Calu3 (cell line): ENCODE measurements around the gene PLXNB2. TPM values are rescaled to one million over a fixed set of nuclear protein-coding genes. Genes with fewer than 3 reads are reported as not detected.

Experiments
- BruUV-seq: library from RNA; stranded (reverse); fragments of 400-500 nt; replicated peaks from 2 replicates; lab custom pipeline; 2021; lab: Mats Ljungman, UMichigan
- CTCF ChIA-PET: fragments of 300-600 bp; sonication (Branson Sonifier 250); formaldehyde crosslinking; loops from one replicate; lab custom pipeline; 2022; ENCODE audit warnings: antibody characterized with exemption; lab: Charles Lee
- DNase-seq: peaks from one replicate; pipeline ENCODE4 v3.0.0; 2022
- H3K27ac Mint-ChIP-seq: one replicate; pipeline ENCODE4 v1.8.0; 2022; ENCODE audit warnings: mixed read lengths; ENCODE audit not compliant: unreplicated experiment
- H3K27me3 Mint-ChIP-seq: one replicate; pipeline ENCODE4 v1.8.0; 2022; ENCODE audit warnings: mixed read lengths; ENCODE audit not compliant: unreplicated experiment
- H3K36me3 Mint-ChIP-seq: one replicate; pipeline ENCODE4 v1.8.0; 2022; ENCODE audit warnings: mild to moderate bottlenecking, moderate library complexity, mixed read lengths; ENCODE audit not compliant: insufficient read depth, unreplicated experiment
- H3K4me1 Mint-ChIP-seq: one replicate; pipeline ENCODE4 v1.8.0; 2022; ENCODE audit warnings: mild to moderate bottlenecking, low read depth, mixed read lengths; ENCODE audit not compliant: unreplicated experiment
- H3K4me3 Mint-ChIP-seq: one replicate; pipeline ENCODE4 v1.8.0; 2022; ENCODE audit warnings: mild to moderate bottlenecking, low read depth, moderate library complexity, mixed read lengths; ENCODE audit not compliant: unreplicated experiment
- H3K9me3 Mint-ChIP-seq: one replicate; pipeline ENCODE4 v1.8.0; 2022; ENCODE audit warnings: low read depth, mixed read lengths; ENCODE audit not compliant: unreplicated experiment
- CTCF ChIP-seq: fragments of 200-600 bp; IDR thresholded peaks from one replicate; pipeline ENCODE4 v1.8.0; 2022; ENCODE audit warnings: antibody characterized with exemption; ENCODE audit not compliant: unreplicated experiment
- intact Hi-C: fragments of 100-400 bp; cut with micrococcal nuclease; formaldehyde crosslinking; loops from one replicate; pipeline ENCODE4 v1.10.0; 2022; ENCODE audit not compliant: unreplicated experiment
- total RNA-seq: library from RNA; stranded (reverse); gene quantifications from 2 replicates; pipeline ENCODE4 v1.2.3, GENCODE V29; 2022

The PLXNB2 gene
- total RNA-seq, 1 experiment from 2014 or later: 298 TPM

GRCh38 chr22:50252082-50253045, 55.1 kb downstream of the PLXNB2 start:
- Mint-ChIP-seq H3K4me3 (peak overlapping the region; percentile 70), H3K9me3 (no peaks in the 10 kb centered on the region), H3K27ac (no peak overlapping the region), H3K36me3 (peaks cover 46% of the 10 kb centered on the region), H3K4me1 (no peaks in the 10 kb centered on the region), H3K27me3 (no peaks in the 10 kb centered on the region)
- peak; percentile 87 for DNase-seq
- BruUV-seq: no TSS peak
- CTCF ChIA-PET: interaction anchor here (0.5 to 1.9 kb wide), 10 partner anchors 11 to 128 kb away, joined by 3 to 8 read pairs (median 3); no protein-coding TSS in a partner anchor
- intact Hi-C loops: loop anchor here (2.0 kb wide), 1 partner anchor 90 kb away; the partner anchor contains the start of gene PPP6R2
- TF ChIP-seq CTCF: peak; percentile 78

GRCh38 chr22:50251477-50252081, 55.9 kb downstream of the PLXNB2 start:
- intact Hi-C loops: loop anchor here (2.0 kb wide), 1 partner anchor 91 kb away; the partner anchor contains the start of gene PPP6R2
- Mint-ChIP-seq H3K4me1 (no peaks in the 10 kb centered on the region), H3K27ac (no peak overlapping the region), H3K36me3 (peaks cover 54% of the 10 kb centered on the region), H3K4me3 (peak overlapping the region; percentile 70), H3K9me3 (no peaks in the 10 kb centered on the region), H3K27me3 (no peaks in the 10 kb centered on the region)
- no TSS peak for BruUV-seq
- TF ChIP-seq CTCF: no peak
- no peak for DNase-seq
- CTCF ChIA-PET: interaction anchor here (0.5 to 1.9 kb wide), 6 partner anchors 11 to 410 kb away, joined by 3 to 9 read pairs (median 4); no protein-coding TSS in a partner anchor

GRCh38 chr22:50250555-50251476, 56.6 kb downstream of the PLXNB2 start, which contains the start of gene HDAC10:
TSS of gene HDAC10 (minus strand) at chr22:50251265. CDS start at chr22:50251032, 233 bp downstream.
- no peaks in the 10 kb centered on the region for H3K27me3 Mint-ChIP-seq
- CTCF ChIA-PET: interaction anchor here (0.5 to 1.9 kb wide), 8 partner anchors 21 to 411 kb away, joined by 3 to 9 read pairs (median 4); no protein-coding TSS in a partner anchor
- BruUV-seq: no TSS peak
- no peak for TF ChIP-seq CTCF
- no peaks in the 10 kb centered on the region for H3K9me3 Mint-ChIP-seq
- intact Hi-C loops: no loop called here
- no peaks in the 10 kb centered on the region for H3K4me1 Mint-ChIP-seq
- H3K27ac Mint-ChIP-seq: no peak within 1 kb of the TSS
- peak; percentile 81 for DNase-seq
- peak within 1 kb of the TSS; percentile 70 for H3K4me3 Mint-ChIP-seq
- H3K36me3 Mint-ChIP-seq: peaks cover 61% of the 10 kb centered on the region

- TF ChIP-seq CTCF: no peak
- Mint-ChIP-seq H3K4me3 (peak overlapping the region; percentile 70), H3K27ac (no peak overlapping the region), H3K9me3 (no peaks in the 10 kb centered on the region), H3K4me1 (no peaks in the 10 kb centered on the region), H3K27me3 (no peaks in the 10 kb centered on the region), H3K36me3 (peaks cover 65% of the 10 kb centered on the region)
- intact Hi-C loops: no loop called here
- CTCF ChIA-PET: interaction anchor here (0.6 to 1.9 kb wide), 4 partner anchors 22 to 262 kb away, joined by 3 to 6 read pairs (median 4); no protein-coding TSS in a partner anchor
- DNase-seq: no peak
- TSS peak; percentile 29 for BruUV-seq
Measured at GRCh38 chr22:50250249-50250554, 57.2 kb downstream of the PLXNB2 start.
